Loucy (cell line): ENCODE measurements around the gene FAM98C.

Experiments used
- H2AFZ ChIP-seq: fragments of 200-600 bp; sonication (generic); 2 replicates; pipeline ENCODE4 v1.6.0; 2016; ENCODE audit warnings: antibody characterized with exemption, mild to moderate bottlenecking, low read length, moderate library complexity
- H3F3A ChIP-seq: fragments of 200-600 bp; 2 replicates; pipeline ENCODE4 v1.6.0; 2016; ENCODE audit warnings: antibody characterized with exemption, low read depth, mild to moderate bottlenecking
- H3K27me3 ChIP-seq: fragments of 200-600 bp; sonication (generic); 2 replicates; pipeline ENCODE4 v1.6.1; 2014; ENCODE audit warnings: low read length, mild to moderate bottlenecking; ENCODE audit not compliant: insufficient read depth, poor library complexity, severe bottlenecking
- H3K36me3 ChIP-seq: fragments of 200-600 bp; sonication (generic); 2 replicates; pipeline ENCODE4 v1.6.1; 2016; ENCODE audit warnings: low read length; ENCODE audit not compliant: insufficient read depth
- H3K4me1 ChIP-seq: fragments of 200-600 bp; sonication (generic); 2 replicates; pipeline ENCODE4 v1.5.1; 2014; ENCODE audit warnings: low read length, mild to moderate bottlenecking; ENCODE audit not compliant: insufficient read depth, poor library complexity, severe bottlenecking
- H3K4me2 ChIP-seq: fragments of 200-600 bp; sonication (generic); 2 replicates; pipeline ENCODE4 v1.6.0; 2014; ENCODE audit warnings: antibody characterized with exemption, low read length, low read depth, mild to moderate bottlenecking; ENCODE audit not compliant: poor library complexity, severe bottlenecking
- H3K4me3 ChIP-seq: fragments of 200-600 bp; sonication (generic); 2 replicates; pipeline ENCODE4 v1.5.1; 2014; ENCODE audit warnings: low read length, mild to moderate bottlenecking, mixed read lengths; ENCODE audit not compliant: poor library complexity, severe bottlenecking
- H3K79me2 ChIP-seq: fragments of 200-600 bp; sonication (generic); 2 replicates; pipeline ENCODE4 v1.6.1; 2014; ENCODE audit warnings: low read length; ENCODE audit not compliant: insufficient read depth
- H3K9ac ChIP-seq: fragments of 200-600 bp; sonication (generic); 2 replicates; pipeline ENCODE4 v1.6.0; 2014; ENCODE audit warnings: mild to moderate bottlenecking, low read depth, low read length, moderate library complexity; ENCODE audit not compliant: poor library complexity, severe bottlenecking
- H3K9me2 ChIP-seq: fragments of 200-600 bp; sonication (generic); replicated peaks from 2 replicates; pipeline ENCODE4 v1.6.1; 2016; ENCODE audit warnings: low read depth, low read length, mixed read lengths
- H3K9me3 ChIP-seq: fragments of 200-600 bp; sonication (generic); 2 replicates; pipeline ENCODE4 v1.6.1; 2014; ENCODE audit warnings: mild to moderate bottlenecking, antibody characterized with exemption, low read length, low read depth; ENCODE audit not compliant: insufficient read depth
- H4K20me1 ChIP-seq: fragments of 200-600 bp; sonication (generic); 2 replicates; pipeline ENCODE4 v1.6.0; 2014; ENCODE audit warnings: antibody characterized with exemption, low read length, mild to moderate bottlenecking; ENCODE audit not compliant: insufficient read depth, poor library complexity, severe bottlenecking
- EZH2phosphoT487 ChIP-seq: fragments of 200-600 bp; IDR thresholded peaks from 2 replicates; pipeline ENCODE4 v1.6.1; 2018; ENCODE audit warnings: antibody characterized with exemption, mild to moderate bottlenecking, moderate library complexity, borderline replicate concordance
- TF ChIP-seq, protein P1 (sequence below): fragments of 200-600 bp; sonication (generic); conservative IDR thresholded peaks from 2 replicates; pipeline ENCODE4 v1.5.1; 2014; ENCODE audit warnings: mild to moderate bottlenecking, antibody characterized with exemption, low read length

FAM98C gene

DNA sequence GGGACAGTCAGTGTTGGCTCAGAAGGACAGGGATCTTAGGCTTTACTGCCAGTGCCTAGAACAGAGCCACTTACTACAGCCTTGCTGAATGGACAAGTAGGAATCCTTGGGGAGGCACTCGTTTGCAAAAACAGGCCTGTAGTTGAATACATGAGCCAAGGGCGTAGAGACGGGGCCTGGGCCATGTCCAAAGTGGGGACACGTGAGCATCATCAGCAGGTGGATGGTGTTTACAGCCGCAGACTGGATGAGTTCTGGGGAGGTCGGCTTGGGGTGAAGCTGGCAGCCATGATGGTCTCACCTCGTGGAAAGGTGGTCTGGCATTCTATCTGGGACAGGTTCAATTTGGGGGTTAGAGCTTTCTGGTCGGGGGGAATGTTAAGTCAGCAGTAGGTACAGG, 48.1 kb downstream of the FAM98C start:
- Histone ChIP-seq H2AFZ (no peak overlapping the region), H3K4me2 (no peak overlapping the region), H3K4me1 (no peaks in the 10 kb centered on the region), H3K4me3 (no peak overlapping the region), H3K9me3 (no peaks in the 10 kb centered on the region), H3K27me3 (no peaks in the 10 kb centered on the region), H3K9ac (no peak overlapping the region), H3K9me2 (no peaks in the 10 kb centered on the region), H3F3A (no peaks in the 10 kb centered on the region), H4K20me1 (no peaks in the 10 kb centered on the region), H3K36me3 (no peaks in the 10 kb centered on the region), H3K79me2 (no peaks in the 10 kb centered on the region)
- TF ChIP-seq, protein P1, sequence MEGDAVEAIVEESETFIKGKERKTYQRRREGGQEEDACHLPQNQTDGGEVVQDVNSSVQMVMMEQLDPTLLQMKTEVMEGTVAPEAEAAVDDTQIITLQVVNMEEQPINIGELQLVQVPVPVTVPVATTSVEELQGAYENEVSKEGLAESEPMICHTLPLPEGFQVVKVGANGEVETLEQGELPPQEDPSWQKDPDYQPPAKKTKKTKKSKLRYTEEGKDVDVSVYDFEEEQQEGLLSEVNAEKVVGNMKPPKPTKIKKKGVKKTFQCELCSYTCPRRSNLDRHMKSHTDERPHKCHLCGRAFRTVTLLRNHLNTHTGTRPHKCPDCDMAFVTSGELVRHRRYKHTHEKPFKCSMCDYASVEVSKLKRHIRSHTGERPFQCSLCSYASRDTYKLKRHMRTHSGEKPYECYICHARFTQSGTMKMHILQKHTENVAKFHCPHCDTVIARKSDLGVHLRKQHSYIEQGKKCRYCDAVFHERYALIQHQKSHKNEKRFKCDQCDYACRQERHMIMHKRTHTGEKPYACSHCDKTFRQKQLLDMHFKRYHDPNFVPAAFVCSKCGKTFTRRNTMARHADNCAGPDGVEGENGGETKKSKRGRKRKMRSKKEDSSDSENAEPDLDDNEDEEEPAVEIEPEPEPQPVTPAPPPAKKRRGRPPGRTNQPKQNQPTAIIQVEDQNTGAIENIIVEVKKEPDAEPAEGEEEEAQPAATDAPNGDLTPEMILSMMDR = no peak
- no peak for TF ChIP-seq EZH2phosphoT487

DNA sequence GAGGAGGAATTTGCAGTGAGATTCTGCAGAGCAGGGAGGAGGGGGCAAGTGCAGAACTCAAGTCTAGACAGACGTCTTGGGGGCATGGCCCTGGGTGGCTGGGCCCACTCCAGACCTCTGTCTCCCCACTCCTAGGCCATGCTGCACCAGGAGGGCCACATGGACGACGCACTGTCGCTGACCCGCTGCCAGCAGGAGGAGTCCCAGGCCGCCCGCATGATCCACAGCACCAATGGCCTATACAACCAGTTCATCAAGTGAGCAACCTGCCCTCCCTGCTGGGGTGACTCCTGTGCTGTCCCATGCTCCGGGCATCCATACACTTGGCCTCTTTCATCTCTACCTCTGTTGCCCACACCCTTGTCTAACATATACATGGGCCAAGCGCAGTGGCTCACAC, 48.7 kb downstream of the FAM98C start:
- H4K20me1 ChIP-seq = no peaks in the 10 kb centered on the region
- H3K4me1 ChIP-seq = no peaks in the 10 kb centered on the region
- no peak overlapping the region for H3K4me3 ChIP-seq
- no peaks in the 10 kb centered on the region for H3K79me2 ChIP-seq
- H3K36me3 ChIP-seq = no peaks in the 10 kb centered on the region
- no peak overlapping the region for H3K4me2 ChIP-seq
- H3K9ac ChIP-seq = no peak overlapping the region
- no peaks in the 10 kb centered on the region for H3K9me2 ChIP-seq
- H3F3A ChIP-seq = no peaks in the 10 kb centered on the region
- H3K9me3 ChIP-seq = no peaks in the 10 kb centered on the region
- no peak overlapping the region for H2AFZ ChIP-seq
- no peaks in the 10 kb centered on the region for H3K27me3 ChIP-seq
- TF ChIP-seq, protein P1 = no peak
- TF ChIP-seq EZH2phosphoT487 = no peak

DNA sequence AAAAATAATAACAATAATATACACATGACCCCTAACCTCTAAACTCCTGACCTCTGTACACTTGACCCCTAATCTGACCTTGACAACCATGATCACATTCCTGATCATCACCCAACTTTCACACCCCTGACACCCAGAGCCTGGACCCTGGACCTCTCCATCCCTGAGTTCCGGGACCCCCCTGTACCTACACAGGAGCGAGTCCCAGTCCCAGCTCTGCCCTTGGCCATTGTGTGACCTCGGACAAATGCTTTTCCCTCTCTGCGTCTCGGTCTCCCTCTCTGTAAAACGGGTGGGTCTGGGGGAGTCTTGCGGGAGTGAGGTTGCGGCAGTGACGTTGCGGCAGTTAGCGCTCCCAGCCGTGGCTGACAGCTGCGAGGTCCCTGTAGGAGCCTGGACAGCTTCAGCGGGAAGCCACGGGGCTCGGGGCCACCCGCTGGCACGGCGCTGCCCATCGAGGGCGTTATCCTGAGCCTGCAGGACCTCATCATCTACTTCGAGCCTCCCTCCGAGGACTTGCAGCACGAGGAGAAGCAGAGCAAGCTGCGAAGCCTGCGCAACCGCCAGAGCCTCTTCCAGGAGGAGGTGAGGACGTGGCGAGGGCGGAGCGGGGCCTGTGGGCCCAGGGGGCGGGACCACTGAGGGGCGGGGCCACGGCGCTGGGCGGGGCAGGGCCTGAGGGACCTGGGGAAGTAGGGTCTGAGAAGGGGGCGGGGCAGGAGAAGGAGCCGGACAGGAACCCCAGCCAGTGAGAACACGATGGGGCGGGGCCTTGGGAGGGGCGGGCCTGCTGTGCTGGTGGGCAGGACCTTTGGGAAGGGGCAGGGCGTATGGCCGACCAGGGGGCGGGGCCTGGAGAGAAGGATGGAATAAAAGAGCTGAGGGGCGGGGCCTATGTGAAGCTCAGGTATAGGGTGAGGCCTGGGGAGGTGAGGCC, 49.8 kb downstream of the FAM98C start:
- no peaks in the 10 kb centered on the region for H3K4me1 ChIP-seq
- H3K79me2 ChIP-seq = no peaks in the 10 kb centered on the region
- H3K27me3 ChIP-seq = no peaks in the 10 kb centered on the region
- no peak overlapping the region for H3K4me3 ChIP-seq
- no peaks in the 10 kb centered on the region for H3K9me3 ChIP-seq
- H3K9ac ChIP-seq = no peak overlapping the region
- H3F3A ChIP-seq = no peaks in the 10 kb centered on the region
- TF ChIP-seq, protein P1 = no peak
- no peak for TF ChIP-seq EZH2phosphoT487
- no peak overlapping the region for H3K4me2 ChIP-seq
- H3K36me3 ChIP-seq = no peaks in the 10 kb centered on the region
- no peak overlapping the region for H2AFZ ChIP-seq
- H3K9me2 ChIP-seq = no peaks in the 10 kb centered on the region
- H4K20me1 ChIP-seq = no peaks in the 10 kb centered on the region
